Keratinocyte (primary cell): ENCODE data around the gene CPA3.

Experiments
- EZH2 ChIP-seq: IDR thresholded peaks from one replicate; pipeline ENCODE4 v1.6.1; 2012; ENCODE audit warnings: inconsistent platforms, mild to moderate bottlenecking, low read length, moderate library complexity
- TF ChIP-seq, protein P1 (sequence below), 3 experiments: IDR thresholded peaks in 1 of 3; conservative IDR thresholded peaks in 1 of 3; optimal IDR thresholded peaks in 1 of 3; 2 replicates in 2 of 3; 3 replicates in 1 of 3; pipeline versions ENCODE3 to v1.5.1; 2011; ENCODE audit warnings: low read length in 3 of 3, mild to moderate bottlenecking in 3 of 3, moderate library complexity in 2 of 3, control low read depth in 1 of 3, inconsistent platforms in 1 of 3; ENCODE audit not compliant: insufficient read depth in 2 of 3; ENCODE audit errors: extremely low read depth in 1 of 3

DNA sequence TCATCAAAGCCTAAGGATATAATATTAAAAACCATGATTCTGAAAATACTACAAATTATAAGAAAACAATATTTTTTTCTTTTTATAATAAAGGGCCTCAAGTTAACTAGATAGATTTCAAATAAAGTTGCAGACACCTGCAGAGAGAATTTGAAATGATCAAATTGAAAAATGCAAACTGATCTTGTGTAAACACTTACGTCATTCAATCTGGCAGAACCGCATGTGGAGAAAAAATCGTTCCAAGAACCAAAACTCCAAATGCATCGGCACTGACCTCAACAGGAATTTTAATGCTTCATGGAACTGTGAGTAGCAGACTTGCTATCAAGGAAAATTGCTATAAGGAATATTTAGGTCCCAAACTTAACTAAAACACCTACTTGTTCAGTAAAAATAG, 17.2 kb downstream of the CPA3 start:
- TF ChIP-seq, protein P1, sequence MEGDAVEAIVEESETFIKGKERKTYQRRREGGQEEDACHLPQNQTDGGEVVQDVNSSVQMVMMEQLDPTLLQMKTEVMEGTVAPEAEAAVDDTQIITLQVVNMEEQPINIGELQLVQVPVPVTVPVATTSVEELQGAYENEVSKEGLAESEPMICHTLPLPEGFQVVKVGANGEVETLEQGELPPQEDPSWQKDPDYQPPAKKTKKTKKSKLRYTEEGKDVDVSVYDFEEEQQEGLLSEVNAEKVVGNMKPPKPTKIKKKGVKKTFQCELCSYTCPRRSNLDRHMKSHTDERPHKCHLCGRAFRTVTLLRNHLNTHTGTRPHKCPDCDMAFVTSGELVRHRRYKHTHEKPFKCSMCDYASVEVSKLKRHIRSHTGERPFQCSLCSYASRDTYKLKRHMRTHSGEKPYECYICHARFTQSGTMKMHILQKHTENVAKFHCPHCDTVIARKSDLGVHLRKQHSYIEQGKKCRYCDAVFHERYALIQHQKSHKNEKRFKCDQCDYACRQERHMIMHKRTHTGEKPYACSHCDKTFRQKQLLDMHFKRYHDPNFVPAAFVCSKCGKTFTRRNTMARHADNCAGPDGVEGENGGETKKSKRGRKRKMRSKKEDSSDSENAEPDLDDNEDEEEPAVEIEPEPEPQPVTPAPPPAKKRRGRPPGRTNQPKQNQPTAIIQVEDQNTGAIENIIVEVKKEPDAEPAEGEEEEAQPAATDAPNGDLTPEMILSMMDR (optimal IDR thresholded peaks at IDR 0.05 in 1 of 3, IDR thresholded peaks at IDR 0.05 in 1 of 3, conservative IDR thresholded peaks at IDR 0.05 in 1 of 3; ENCODE audit: extremely low read depth in 1 of 3, insufficient read depth in 2 of 3, low read length in 3 of 3) = no peak
- no peak for TF ChIP-seq EZH2
